Measurements from ENCODE around the gene MCM6. TPM values are rescaled to one million over a fixed set of nuclear protein-coding genes. Genes with fewer than 3 reads are reported as not detected.
"Not testable (repeated sequence)": the region's sequence is repeated elsewhere in the genome, so short reads cannot be mapped to it uniquely, and the experiment has no call there.

MCM6 gene
- total RNA-seq, 1 experiment from 2014 or later: 39.9 TPM

DNA sequence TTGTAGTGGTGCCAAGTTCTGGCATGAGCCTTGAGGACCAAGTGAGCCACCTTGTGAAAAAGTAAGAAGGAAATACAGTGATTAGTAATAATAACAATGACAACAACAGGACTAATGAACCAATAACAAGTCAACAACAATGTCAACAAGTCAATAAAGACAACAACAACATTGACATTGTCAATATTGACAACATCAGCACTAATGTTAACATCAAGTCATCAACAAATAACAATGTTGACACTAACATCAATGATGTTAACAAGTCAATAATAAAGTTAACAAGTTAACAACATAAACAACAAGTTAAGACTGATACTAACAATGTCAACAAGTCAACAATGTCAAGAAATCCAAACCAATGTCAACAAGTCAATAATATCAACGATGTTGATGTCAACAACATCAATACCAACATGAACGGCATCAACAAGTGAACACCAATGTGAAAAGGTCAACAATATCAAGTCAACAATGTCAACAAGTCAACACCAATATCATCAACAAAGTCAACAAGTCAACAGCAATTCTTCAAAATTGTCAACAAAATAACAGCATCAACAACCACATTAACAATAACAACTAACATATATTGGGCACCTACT is 63.2 kb downstream of the MCM6 start:
- Histone ChIP-seq H3K9me3 (ENCODE audit: low read length) (no peaks in the 10 kb centered on the region; the same call in 1 of the 2 replicates), H3K4me3 (ENCODE audit: low read length) (no peak overlapping the region), H3F3A (ENCODE audit: low read length, unreplicated experiment) (no peaks in the 10 kb centered on the region), H3K27me3 (ENCODE audit: low read length) (no peaks in the 10 kb centered on the region), H3K9me2 (replicated peaks; ENCODE audit: low read length) (no peaks in the 10 kb centered on the region), H3K9ac (ENCODE audit: low read length) (no peak overlapping the region), H2AFZ (ENCODE audit: low read length) (no peak overlapping the region), H4K20me1 (ENCODE audit: low read length) (no peaks in the 10 kb centered on the region), H3K4me1 (ENCODE audit: insufficient read depth, low read length) (no peaks in the 10 kb centered on the region), H3K4me2 (ENCODE audit: low read length) (no peak overlapping the region), H3K36me3 (ENCODE audit: low read depth, low read length) (no peaks in the 10 kb centered on the region), H3K79me2 (ENCODE audit: low read length) (no peaks in the 10 kb centered on the region), H3K27ac (ENCODE audit: low read length) (no peak overlapping the region)
- TF ChIP-seq EZH2 (IDR thresholded peaks at IDR 0.05; ENCODE audit: low read length, unreplicated experiment) (no peak), CTCF (conservative IDR thresholded peaks at IDR 0.05; ENCODE audit: low read depth, low read length) (no peak), EZH2phosphoT487 (IDR thresholded peaks at IDR 0.05; ENCODE audit: borderline replicate concordance, low read length) (no peak)
- POLR2A ChIA-PET (ENCODE audit: unreplicated experiment): no interaction called here
- CTCF ChIA-PET: no interaction called here
- BruUV-seq (replicated peaks): no TSS peak
- intact Hi-C loops (cut with micrococcal nuclease): no loop called here
- DNase-seq: no peak
- ATAC-seq: no peak

GRCh38 chr2:135807874-135808273 is 68.4 kb downstream of the MCM6 start:
- H3K9me3 ChIP-seq (ENCODE audit: low read length); BruUV-seq (replicated peaks); H4K20me1 ChIP-seq (ENCODE audit: low read length); H3K9me2 ChIP-seq (replicated peaks; ENCODE audit: low read length); intact Hi-C loops (cut with micrococcal nuclease); H3K27ac ChIP-seq (ENCODE audit: low read length); H3K4me2 ChIP-seq (ENCODE audit: low read length); H3K4me3 ChIP-seq (ENCODE audit: low read length); H3F3A ChIP-seq (ENCODE audit: low read length, unreplicated experiment); H3K4me1 ChIP-seq (ENCODE audit: insufficient read depth, low read length); H3K79me2 ChIP-seq (ENCODE audit: low read length); H2AFZ ChIP-seq (ENCODE audit: low read length); POLR2A ChIA-PET (ENCODE audit: unreplicated experiment); H3K36me3 ChIP-seq (ENCODE audit: low read depth, low read length); H3K9ac ChIP-seq (ENCODE audit: low read length); DNase-seq; H3K27me3 ChIP-seq (ENCODE audit: low read length); CTCF ChIA-PET; ATAC-seq: not testable (repeated sequence)

DNA sequence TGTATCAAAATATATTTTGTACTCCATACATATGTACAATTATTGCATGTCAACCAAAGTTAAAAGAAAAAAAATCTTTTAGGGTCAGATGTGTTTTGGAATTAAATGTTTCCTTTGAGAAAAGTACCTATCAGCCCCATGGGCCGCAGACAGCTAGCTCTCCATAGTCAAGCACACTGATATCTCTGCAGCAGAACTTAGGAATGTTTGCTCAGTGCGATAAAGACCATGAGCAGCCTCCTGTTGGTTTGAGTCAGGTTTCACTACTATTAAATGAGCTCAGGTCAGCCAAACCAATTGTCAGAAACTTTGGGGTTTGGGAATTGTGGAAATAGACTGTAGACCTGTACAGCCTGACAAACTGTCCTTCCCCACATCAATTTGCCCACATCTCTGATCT is 73.0 kb downstream of the MCM6 start:
- DNase-seq: no peak
- Histone ChIP-seq H4K20me1 (ENCODE audit: low read length) (no peaks in the 10 kb centered on the region), H3F3A (ENCODE audit: low read length, unreplicated experiment) (no peaks in the 10 kb centered on the region), H3K79me2 (ENCODE audit: low read length) (no peaks in the 10 kb centered on the region), H2AFZ (ENCODE audit: low read length) (no peak overlapping the region), H3K36me3 (ENCODE audit: low read depth, low read length) (no peaks in the 10 kb centered on the region), H3K9ac (ENCODE audit: low read length) (no peak overlapping the region), H3K4me3 (ENCODE audit: low read length) (no peak overlapping the region), H3K27ac (ENCODE audit: low read length) (no peak overlapping the region), H3K4me1 (ENCODE audit: insufficient read depth, low read length) (no peaks in the 10 kb centered on the region), H3K9me2 (replicated peaks; ENCODE audit: low read length) (no peaks in the 10 kb centered on the region), H3K9me3 (ENCODE audit: low read length) (no peaks in the 10 kb centered on the region), H3K27me3 (ENCODE audit: low read length) (no peaks in the 10 kb centered on the region), H3K4me2 (ENCODE audit: low read length) (no peak overlapping the region)
- TF ChIP-seq CTCF (conservative IDR thresholded peaks at IDR 0.05; ENCODE audit: low read depth, low read length) (no peak), EZH2phosphoT487 (IDR thresholded peaks at IDR 0.05; ENCODE audit: borderline replicate concordance, low read length) (no peak), EZH2 (IDR thresholded peaks at IDR 0.05; ENCODE audit: low read length, unreplicated experiment) (no peak)
- CTCF ChIA-PET: no interaction called here
- ATAC-seq: no peak
- POLR2A ChIA-PET (ENCODE audit: unreplicated experiment): no interaction called here
- BruUV-seq (replicated peaks): no TSS peak
- intact Hi-C loops (cut with micrococcal nuclease): no loop called here

Measured in PC-3 (cell line).